HEK293T (cell line): ENCODE measurements around the gene ANGPTL5.
"Not testable (repeated sequence)": the region's sequence is repeated elsewhere in the genome, so short reads cannot be mapped to it uniquely, and the experiment has no call there.

Experiments used
- FOXM1 ChIP-seq: fragments of 450-650 bp; IDR thresholded peaks from 2 replicates; pipeline ENCODE4 v1.6.1; 2017; ENCODE audit warnings: mild to moderate bottlenecking, borderline replicate concordance
- SP1 ChIP-seq: fragments of 450-650 bp; IDR thresholded peaks from 2 replicates; pipeline ENCODE4 v1.6.1; 2017
- SUZ12 ChIP-seq: fragments of 450-650 bp; IDR thresholded peaks from 2 replicates; pipeline ENCODE4 v1.6.1; 2016; ENCODE audit warnings: mild to moderate bottlenecking
- TARDBP ChIP-seq: fragments of 450-650 bp; IDR thresholded peaks from 2 replicates; pipeline ENCODE4 v1.6.1; 2016
- ZNF384 ChIP-seq: fragments of 450-650 bp; IDR thresholded peaks from 2 replicates; pipeline ENCODE4 v1.6.1; 2016

GRCh38 chr11:101852260-101852659 lies 64.1 kb downstream of the ANGPTL5 start:
- not testable (repeated sequence) for TF ChIP-seq SUZ12, ZNF384, FOXM1, SP1, TARDBP
